ENCODE measurements around the gene HAGHL.
"Not testable (repeated sequence)": the region's sequence is repeated elsewhere in the genome, so short reads cannot be mapped to it uniquely, and the experiment has no call there.

Gene HAGHL

GRCh38 chr16:766820-767640 is 40.1 kb downstream of the HAGHL start:
- no peak for DNase-seq

DNA sequence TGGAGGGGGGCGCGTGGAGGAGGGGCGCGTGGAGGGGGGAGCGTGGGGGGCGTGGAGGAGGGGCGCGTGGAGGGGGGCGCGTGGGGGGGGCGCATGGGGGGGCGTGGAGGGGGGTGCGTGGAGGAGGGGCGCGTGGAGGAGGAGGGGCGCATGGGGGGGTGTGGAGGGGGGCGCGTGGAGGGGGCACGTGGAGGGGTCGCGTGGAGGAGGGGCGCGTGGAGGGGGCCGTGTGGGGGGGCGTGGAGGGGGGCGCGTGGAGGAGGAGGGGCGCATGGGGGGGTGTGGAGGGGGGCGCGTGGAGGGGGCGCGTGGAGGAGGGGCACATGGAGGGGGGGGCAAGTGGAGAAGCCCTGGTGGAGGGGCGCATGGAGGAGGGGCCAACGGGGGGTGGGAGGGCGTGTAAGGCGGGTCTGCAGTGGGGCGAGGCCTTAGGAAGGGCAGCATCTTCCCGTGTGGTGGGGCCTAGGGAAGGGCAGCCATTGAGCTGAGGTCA is 40.9 kb downstream of the HAGHL start:
- DNase-seq = no peak

GRCh38 chr16:768428-768827 is 41.5 kb downstream of the HAGHL start:
- DNase-seq = no peak

DNA sequence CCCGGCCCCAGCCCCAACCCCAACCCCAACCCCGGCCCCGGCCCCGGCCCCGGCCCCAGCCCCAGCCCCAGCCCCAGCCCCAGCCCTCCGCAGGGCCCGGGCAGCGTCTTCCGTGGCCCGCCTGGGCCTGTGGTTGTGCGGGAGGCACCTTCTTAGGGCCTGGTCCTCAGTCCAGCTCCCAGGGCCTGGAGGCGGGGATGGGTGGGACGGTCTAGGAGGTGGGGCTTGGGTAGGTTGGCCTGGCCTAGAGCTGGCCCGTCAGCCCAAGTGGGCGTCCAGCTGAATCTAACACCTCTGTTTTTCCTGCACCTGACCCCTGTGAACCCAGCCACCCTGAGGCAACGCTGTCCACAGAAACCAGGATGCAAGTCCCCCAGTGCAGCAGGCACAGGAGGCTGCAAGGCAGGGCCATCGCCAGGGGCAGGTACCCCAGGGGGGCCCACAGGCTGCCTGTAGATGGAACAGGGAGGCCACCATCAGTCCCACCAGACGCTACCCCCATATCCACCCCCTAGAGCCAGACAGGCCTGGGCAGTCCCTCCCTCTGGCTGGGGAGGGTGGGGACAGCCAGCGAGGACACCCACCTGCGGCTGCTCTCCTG is 42.4 kb downstream of the HAGHL start:
- no peak for DNase-seq

- no peak for DNase-seq
Measured at GRCh38 chr16:769934-770333, 43.0 kb downstream of the HAGHL start.

GRCh38 chr16:770411-770810 is 43.5 kb downstream of the HAGHL start:
- no peak for DNase-seq

- DNase-seq = no peak
Measured at GRCh38 chr16:772959-773358, 46.1 kb downstream of the HAGHL start.

GRCh38 chr16:774086-775001 is 47.4 kb downstream of the HAGHL start:
- DNase-seq = no peak

- DNase-seq = no peak
Measured at GRCh38 chr16:775236-775796, 48.4 kb downstream of the HAGHL start.

DNA sequence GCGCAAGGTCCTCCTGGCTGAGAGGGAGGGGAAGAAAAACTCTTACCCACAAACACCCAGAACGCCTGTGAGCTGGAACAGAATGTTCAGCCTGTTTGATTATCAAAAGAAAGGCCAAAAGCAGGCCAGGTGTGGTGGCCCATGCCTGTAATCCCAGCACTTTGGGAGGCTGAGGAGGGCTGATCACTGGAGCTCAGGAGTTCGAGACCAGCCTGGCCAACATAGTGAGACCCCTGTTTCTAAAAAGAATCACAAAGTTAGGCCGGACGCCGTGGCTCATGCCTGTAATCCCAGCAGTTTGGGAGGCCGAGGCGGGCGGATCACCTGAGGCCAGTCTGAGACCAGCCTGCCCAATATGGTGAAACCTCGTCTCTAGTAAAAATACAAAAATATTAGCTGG is 49.4 kb downstream of the HAGHL start:
- DNase-seq = not testable (repeated sequence)

DNA sequence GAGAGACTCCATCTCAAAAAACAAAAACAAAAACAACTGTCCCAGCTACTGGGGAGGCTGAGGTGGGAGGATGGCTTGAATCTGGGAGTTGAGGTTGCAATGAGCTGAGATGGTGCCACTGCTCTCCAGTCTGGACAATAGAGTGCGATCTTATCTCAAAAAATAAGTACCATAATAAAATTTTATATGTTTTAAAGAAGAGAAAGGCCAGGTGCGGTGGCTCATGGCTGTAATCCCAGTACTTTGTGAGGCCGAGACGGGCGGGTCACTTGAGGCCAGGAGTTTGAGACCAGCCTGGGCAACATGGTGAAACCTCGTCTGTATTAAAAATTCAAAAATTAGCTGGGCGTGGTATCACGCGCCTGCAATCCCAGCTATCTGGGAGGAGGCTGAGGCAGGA is 49.9 kb downstream of the HAGHL start:
- DNase-seq = no peak

DNA sequence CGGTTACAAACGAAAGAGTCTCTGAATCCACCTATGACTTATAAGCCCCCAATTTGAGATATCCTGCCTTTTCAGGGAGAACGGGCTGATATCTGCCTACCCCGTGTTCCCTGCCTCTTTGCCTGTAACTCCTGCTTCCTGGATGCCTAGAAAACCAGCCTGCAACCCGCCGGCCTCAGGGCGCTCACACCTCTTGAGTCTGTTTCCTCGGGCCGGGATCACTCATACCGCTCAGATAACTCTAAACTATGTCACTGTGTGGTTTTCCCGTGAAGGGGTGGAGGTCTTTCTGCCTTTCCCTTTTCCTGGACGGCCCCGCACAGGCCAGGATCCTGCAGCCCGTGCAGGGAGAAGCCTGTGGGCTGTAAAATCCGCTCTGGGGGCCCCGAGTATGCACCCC is 50.9 kb downstream of the HAGHL start:
- no peak for DNase-seq

DNA sequence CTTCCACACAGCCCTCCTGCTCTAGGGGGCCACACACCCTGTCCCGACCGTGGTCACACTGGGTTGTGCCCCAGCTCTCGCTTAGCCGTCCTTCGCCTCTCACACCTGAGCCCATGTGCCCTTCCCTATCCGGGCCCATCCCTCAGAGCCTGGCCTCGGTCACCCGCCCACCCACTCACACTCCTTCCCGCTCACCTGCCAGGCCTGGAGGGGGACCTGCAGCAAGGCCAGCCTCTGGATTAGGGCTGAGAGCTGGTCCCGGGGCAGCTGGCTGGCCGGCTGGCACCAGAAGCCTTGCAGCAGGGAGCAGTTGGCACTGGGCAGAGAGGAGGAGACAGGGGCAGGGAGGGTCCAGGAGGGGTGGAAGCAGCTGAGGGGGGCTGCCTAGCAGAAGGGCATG is 51.5 kb downstream of the HAGHL start:
- no peak for DNase-seq

GRCh38 chr16:778909-779527 is 52.1 kb downstream of the HAGHL start:
- no peak for DNase-seq
